ENCODE results near the gene RBKS. TPM values are rescaled to one million over a fixed set of nuclear protein-coding genes. Genes with fewer than 3 reads are reported as not detected.

The RBKS gene
- total and polyA plus RNA-seq, 12 donors, result 0.88 to 9.1 (median 5.0) TPM

GRCh38 chr2:27915191-27915590 is 25.0 kb upstream of the RBKS start:
- 41 to 49% methylated on average over 5 of the region's 5 CpGs for WGBS, 2 donors
- Histone ChIP-seq H3K36me3 (no peaks in the 10 kb centered on the region), H3K27me3 (no peaks in the 10 kb centered on the region), H3K27ac (peak overlapping the region in 6 of 10 donors; percentile 30 to 61 (median 45)), H3K4me1 (peaks cover 0 to 46% (median 35%) of the 10 kb centered on the region in 9 donors), H3K9me3 (no peaks in the 10 kb centered on the region), H3K4me3 (no peak overlapping the region)
- ATAC-seq, result peak in 5 of 8 donors; percentile 26 to 83 (median 50)
- DNase-seq, result no peak
- TF ChIP-seq CTCF (IDR thresholded peaks at IDR 0.05), result no peak
- intact Hi-C loops (cut with DNase I), result no loop called here

GRCh38 chr2:27914805-27915175 is 24.6 kb upstream of the RBKS start:
- Histone ChIP-seq H3K36me3 (no peaks in the 10 kb centered on the region), H3K4me3 (no peak overlapping the region), H3K27me3 (no peaks in the 10 kb centered on the region), H3K9me3 (no peaks in the 10 kb centered on the region), H3K4me1 (peaks cover 0 to 42% (median 31%) of the 10 kb centered on the region in 9 donors), H3K27ac (peak overlapping the region in 5 of 10 donors; percentile 14 to 61 (median 49))
- no peak for DNase-seq
- peak in 3 of 8 donors; percentile 17 to 34 (median 23) for ATAC-seq
- intact Hi-C loops (cut with DNase I), result no loop called here
- no peak for TF ChIP-seq CTCF (IDR thresholded peaks at IDR 0.05)

- Histone ChIP-seq H3K9me3 (no peaks in the 10 kb centered on the region), H3K4me3 (no peak overlapping the region), H3K27ac (peak overlapping the region in 5 of 10 donors; percentile 10 to 61 (median 56)), H3K36me3 (no peaks in the 10 kb centered on the region), H3K27me3 (no peaks in the 10 kb centered on the region), H3K4me1 (peaks cover 0 to 36% (median 29%) of the 10 kb centered on the region in 9 donors)
- no peak for TF ChIP-seq CTCF (IDR thresholded peaks at IDR 0.05)
- intact Hi-C loops (cut with DNase I), result no loop called here
- 81 to 83% methylated on average over 2 of the region's 2 CpGs for WGBS, 2 donors
- ATAC-seq (peak in 6 of 8 donors; percentile 40 to 84 (median 63)), DNase-seq (no peak)
These were observed 24.0 kb upstream of the RBKS start for GRCh38 chr2:27914041-27914804.

GRCh38 chr2:27912512-27912911 is 22.3 kb upstream of the RBKS start:
- Histone ChIP-seq H3K27ac (no peak overlapping the region), H3K4me1 (peaks cover 0 to 38% (median 30%) of the 10 kb centered on the region in 9 donors), H3K4me3 (no peak overlapping the region), H3K27me3 (no peaks in the 10 kb centered on the region), H3K36me3 (no peaks in the 10 kb centered on the region), H3K9me3 (no peaks in the 10 kb centered on the region)
- intact Hi-C loops (cut with DNase I), result no loop called here
- WGBS, 2 donors, result 96 to 97% methylated on average over 2 of the region's 2 CpGs
- TF ChIP-seq CTCF (IDR thresholded peaks at IDR 0.05), result no peak
- ATAC-seq, result no peak
- DNase-seq, result no peak

All from heart right ventricle (tissue), 16 donors.